Uterus (tissue), 4 donors: ENCODE measurements around the gene GRK2. TPM values are rescaled to one million over a fixed set of nuclear protein-coding genes. Genes with fewer than 3 reads are reported as not detected.
"Not testable (repeated sequence)": the region's sequence is repeated elsewhere in the genome, so short reads cannot be mapped to it uniquely, and the experiment has no call there.

Source experiments
- DNase-seq, 2 donors: peaks; one replicate each; pipeline ENCODE4 v3.0.0-alpha.2; 2019 to 2020
- H3K27ac ChIP-seq, 2 donors: fragments of 200-600 bp; sonication (generic); 1 replicate in 1 of 2; 2 replicates in 1 of 2; pipeline ENCODE4 v1.5.1; 2016 to 2018
- H3K27me3 ChIP-seq, 2 donors: fragments of 200-600 bp; sonication (generic); one replicate each; pipeline ENCODE4 v1.5.1; 2018 to 2019; ENCODE audit warnings: control low read depth in 1 of 2
- H3K36me3 ChIP-seq, 2 donors: fragments of 200-600 bp; sonication (generic); one replicate each; pipeline ENCODE4 v1.5.1; 2019; ENCODE audit warnings: control low read depth in 1 of 2
- H3K4me1 ChIP-seq, 2 donors: fragments of 200-600 bp; sonication (generic); one replicate each; pipeline ENCODE4 v1.5.1; 2018 to 2019; ENCODE audit warnings: control low read depth in 1 of 2
- H3K4me3 ChIP-seq, 2 donors: fragments of 200-600 bp; sonication (generic); 1 replicate in 1 of 2; 2 replicates in 1 of 2; pipeline ENCODE4 v1.5.1; 2018 to 2019; ENCODE audit warnings: mild to moderate bottlenecking in 1 of 2
- H3K9me3 ChIP-seq, 2 donors: fragments of 200-600 bp; sonication (generic); one replicate each; pipeline ENCODE4 v1.5.1; 2019; ENCODE audit warnings: control low read depth in 1 of 2
- CTCF ChIP-seq, 4 experiments: fragments of 200-600 bp in 2 of 4; fragments of 450-650 bp in 2 of 4; sonication (generic) in 2 of 4; IDR thresholded peaks; one replicate each; pipeline ENCODE4 v1.5.1; 2016 to 2019; ENCODE audit warnings: antibody characterized with exemption in 4 of 4, mild to moderate bottlenecking in 2 of 4, moderate library complexity in 1 of 4
- POLR2A ChIP-seq, 2 donors: fragments of 450-650 bp; IDR thresholded peaks; one replicate each; pipeline ENCODE4 v1.6.1; 2016; ENCODE audit warnings: antibody characterized with exemption in 2 of 2, mild to moderate bottlenecking in 1 of 2, moderate library complexity in 1 of 2
- intact Hi-C: fragments of 100-400 bp; cut with DNase I; formaldehyde crosslinking; loops from one replicate; pipeline ENCODE4 v1.15.1; 2023; ENCODE audit warnings: low total_unique reads
- total RNA-seq, 4 donors: library from RNA; depleted of rRNA in 3 of 4; stranded (reverse); fragments of >200 nt in 3 of 4; gene quantifications; one replicate each; pipeline versions ENCODE4 v1.1.0 to v1.2.4, GENCODE V29; 2014 to 2023
- donor health status: DM: yes; HTN: yes; CAD: no.

Gene GRK2
- total RNA-seq, 4 donors from 2014 or later, result 25.0 to 93.8 (median 64.2) TPM

GRCh38 chr11:67317888-67318555, 51.7 kb downstream of the GRK2 start:
- H3K9me3 ChIP-seq, result no peaks in the 10 kb centered on the region
- H3K36me3 ChIP-seq, result no peaks in the 10 kb centered on the region
- peak overlapping the region; percentile 91 to 99 for H3K27ac ChIP-seq
- no peak for DNase-seq
- intact Hi-C loops, result loop anchor here (5.0 kb wide), 1 partner anchor 51 kb away; the partner anchor contains the start of gene GRK2
- TF ChIP-seq POLR2A (IDR thresholded peaks at IDR 0.05) (peak in 1 of 2 donors; percentile 6), CTCF (IDR thresholded peaks at IDR 0.05) (no peak)
- peaks cover 0 to 6% of the 10 kb centered on the region in 2 donors for H3K4me1 ChIP-seq
- peak overlapping the region; percentile 57 to 89 for H3K4me3 ChIP-seq
- H3K27me3 ChIP-seq, result no peaks in the 10 kb centered on the region

- H3K4me3 ChIP-seq, result peak overlapping the region; percentile 57 to 89
- H3K4me1 ChIP-seq, H3K9me3 ChIP-seq, H3K27me3 ChIP-seq, H3K27ac ChIP-seq, DNase-seq, H3K36me3 ChIP-seq: not testable (repeated sequence)
- intact Hi-C loops, result loop anchor here (5.0 kb wide), 1 partner anchor 52 kb away; the partner anchor contains the start of gene GRK2
These were observed 52.6 kb downstream of the GRK2 start for GRCh38 chr11:67318876-67319275.

GRCh38 chr11:67320011-67320410, 53.7 kb downstream of the GRK2 start:
- Histone ChIP-seq H3K27ac (no peak overlapping the region), H3K4me3 (no peak overlapping the region), H3K27me3 (no peaks in the 10 kb centered on the region), H3K36me3 (no peaks in the 10 kb centered on the region), H3K9me3 (no peaks in the 10 kb centered on the region), H3K4me1 (peaks cover 0 to 6% of the 10 kb centered on the region in 2 donors)
- intact Hi-C loops, result no loop called here
- no peak for TF ChIP-seq POLR2A (IDR thresholded peaks at IDR 0.05)
- DNase-seq, result no peak

- DNase-seq, result no peak
- Histone ChIP-seq H3K4me3 (no peak overlapping the region), H3K9me3 (no peaks in the 10 kb centered on the region), H3K27me3 (no peaks in the 10 kb centered on the region), H3K36me3 (no peaks in the 10 kb centered on the region), H3K4me1 (peaks cover 0 to 6% of the 10 kb centered on the region in 2 donors), H3K27ac (no peak overlapping the region)
- TF ChIP-seq POLR2A (IDR thresholded peaks at IDR 0.05) (no peak), CTCF (IDR thresholded peaks at IDR 0.05) (no peak)
- intact Hi-C loops, result no loop called here
These were observed 54.4 kb downstream of the GRK2 start for GRCh38 chr11:67320691-67321090.

GRCh38 chr11:67321313-67321871, 55.1 kb downstream of the GRK2 start:
- Histone ChIP-seq H3K36me3 (no peaks in the 10 kb centered on the region), H3K4me1 (peaks cover 0 to 6% of the 10 kb centered on the region in 2 donors), H3K27ac (no peak overlapping the region), H3K27me3 (no peaks in the 10 kb centered on the region), H3K4me3 (no peak overlapping the region), H3K9me3 (no peaks in the 10 kb centered on the region)
- TF ChIP-seq POLR2A (IDR thresholded peaks at IDR 0.05) (no peak), CTCF (IDR thresholded peaks at IDR 0.05) (no peak)
- no peak for DNase-seq
- intact Hi-C loops, result no loop called here

GRCh38 chr11:67322049-67322448, 55.8 kb downstream of the GRK2 start:
- Histone ChIP-seq H3K9me3 (no peaks in the 10 kb centered on the region), H3K27ac (no peak overlapping the region), H3K27me3 (no peaks in the 10 kb centered on the region), H3K4me1 (peaks cover 0 to 6% of the 10 kb centered on the region in 2 donors), H3K4me3 (no peak overlapping the region), H3K36me3 (no peaks in the 10 kb centered on the region)
- DNase-seq, result no peak
- no peak for TF ChIP-seq POLR2A (IDR thresholded peaks at IDR 0.05)
- TF ChIP-seq CTCF (IDR thresholded peaks at IDR 0.05), result no peak
- intact Hi-C loops, result no loop called here
